ENCODE measurements around the gene C6orf52. TPM values are rescaled to one million over a fixed set of nuclear protein-coding genes. Genes with fewer than 3 reads are reported as not detected.

C6orf52 gene
- total and polyA plus RNA-seq, 9 of the 15 experiments (the other 6 are each of a cell fraction or from before 2014, with no cell fraction given) = 6.7 to 37.0 (median 11.1) TPM

- no peak for TF ChIP-seq GTF3C2 (IDR thresholded peaks at IDR 0.05; ENCODE audit: borderline replicate concordance, extremely low read depth, insufficient read length)
- TF ChIP-seq BHLHE40 (IDR thresholded peaks at IDR 0.05; ENCODE audit: low read length) = no peak
- TF ChIP-seq CBX5 (IDR thresholded peaks at IDR 0.05; ENCODE audit: borderline replicate concordance, low read depth) = peak; percentile 23; the same call in 1 of the 2 replicates
- TF ChIP-seq ZBTB34 (CRISPR knock-in tag; IDR thresholded peaks at IDR 0.05) = no peak
- TF ChIP-seq RAD21 (CRISPR knock-in tag; conservative IDR thresholded peaks at IDR 0.05 in 1 of 2, IDR thresholded peaks at IDR 0.05 in 1 of 2) = no peak
- TF ChIP-seq TAF7 (tag; IDR thresholded peaks at IDR 0.05) = no peak
- TF ChIP-seq HMBOX1 (IDR thresholded peaks at IDR 0.05) = peak; percentile 91
- no peak for TF ChIP-seq SREBF1 (IDR thresholded peaks at IDR 0.05; ENCODE audit: borderline replicate concordance, low read depth, low read length)
- TF ChIP-seq ARID1B (IDR thresholded peaks at IDR 0.05) = peak; percentile 65; the same call in 1 of the 2 replicates
- no peak for TF ChIP-seq ZNF347 (CRISPR knock-in tag; IDR thresholded peaks at IDR 0.05; ENCODE audit: low read depth)
- TF ChIP-seq SOX6 (IDR thresholded peaks at IDR 0.05) = peak; percentile 57; the same call in 1 of the 2 replicates
- no peak for TF ChIP-seq MCM5 (IDR thresholded peaks at IDR 0.05; ENCODE audit: low read depth)
- peak; percentile 95 for TF ChIP-seq FOSL1 (tag; conservative IDR thresholded peaks at IDR 0.05)
- no peak for TF ChIP-seq MCM3 (IDR thresholded peaks at IDR 0.05)
- TF ChIP-seq MAFK (IDR thresholded peaks at IDR 0.05; ENCODE audit: low read length) = peak; percentile 17; the same call in 1 of the 2 replicates
- no peak for TF ChIP-seq RBFOX2 (IDR thresholded peaks at IDR 0.05; ENCODE audit: low read depth, low read length)
- peak; percentile 58; the same call in 1 of the 2 replicates for TF ChIP-seq SMARCA4 (IDR thresholded peaks at IDR 0.05)
- peak in 1 of 2 experiments; percentile 51; a peak in 1 of 4 replicates for TF ChIP-seq RCOR1 (IDR thresholded peaks at IDR 0.05; ENCODE audit: borderline replicate concordance in 1 of 2, low read depth in 2 of 2, low read length in 2 of 2)
- no peak for TF ChIP-seq TFAM (CRISPR knock-in tag; conservative IDR thresholded peaks at IDR 0.05)
- no peak for TF ChIP-seq LEF1 (IDR thresholded peaks at IDR 0.05)
- no peak for TF ChIP-seq CLOCK (CRISPR knock-in tag; IDR thresholded peaks at IDR 0.05; ENCODE audit: borderline replicate concordance)
- no peak for TF ChIP-seq ZNF124 (CRISPR knock-in tag; IDR thresholded peaks at IDR 0.05)
- peak; percentile 48; the same call in 1 of the 2 replicates for TF ChIP-seq C11orf30 (IDR thresholded peaks at IDR 0.05; ENCODE audit: low read depth)
These were observed 61.2 kb downstream of the C6orf52 start (continued) for GRCh38 chr6:10633216-10633615.
